Keratinocyte (primary cell): ENCODE data around the gene AKR1C2. TPM values are rescaled to one million over a fixed set of nuclear protein-coding genes. Genes with fewer than 3 reads are reported as not detected.

ENCODE experiments used
- DNase-seq: peaks from one replicate; pipeline ENCODE4 v3.0.0-alpha.2; 2011; ENCODE audit warnings: low read depth, missing footprints, low spot score
- FAIRE-seq: peaks from 2 replicates; lab custom pipeline; 2011; peaks lifted over from hg19 to GRCh38; lab: Jason Lieb, UNC
- H2AFZ ChIP-seq: 2 replicates; pipeline ENCODE4 v1.6.0; 2012; ENCODE audit warnings: low read length, control low read depth, inconsistent platforms; ENCODE audit not compliant: control insufficient read depth
- H3K27ac ChIP-seq: 2 replicates; pipeline ENCODE4 v1.5.1; 2011; ENCODE audit warnings: low read length; ENCODE audit not compliant: control insufficient read depth, insufficient read depth
- H3K27me3 ChIP-seq: 3 replicates; pipeline ENCODE4 v1.6.0; 2011; ENCODE audit warnings: low read length; ENCODE audit not compliant: control insufficient read depth, insufficient read depth; ENCODE audit errors: extremely low read depth
- H3K36me3 ChIP-seq, 2 experiments: 2 replicates in 1 of 2; 3 replicates in 1 of 2; pipeline ENCODE4 v1.5.1; 2011; ENCODE audit warnings: low read length in 2 of 2, mild to moderate bottlenecking in 1 of 2; ENCODE audit not compliant: control insufficient read depth in 2 of 2, insufficient read depth in 2 of 2; ENCODE audit errors: extremely low read depth in 1 of 2
- H3K4me1 ChIP-seq: 3 replicates; pipeline ENCODE4 v1.5.1; 2011; ENCODE audit warnings: low read length; ENCODE audit not compliant: control insufficient read depth, insufficient read depth; ENCODE audit errors: extremely low read depth
- H3K4me2 ChIP-seq: 3 replicates; pipeline ENCODE4 v1.6.0; 2011; ENCODE audit warnings: low read depth, low read length; ENCODE audit not compliant: control insufficient read depth, insufficient read depth; ENCODE audit errors: extremely low read depth
- H3K4me3 ChIP-seq, 3 experiments: fragments of 200-600 bp in 1 of 3; sonication (generic) in 1 of 3; 2 replicates in 2 of 3; 3 replicates in 1 of 3; pipeline ENCODE4 v1.5.1; 2011 to 2016; ENCODE audit warnings: low read length in 3 of 3, mild to moderate bottlenecking in 3 of 3, control low read depth in 2 of 3, inconsistent platforms in 1 of 3, low read depth in 1 of 3, mixed read lengths in 1 of 3, mixed run types in 1 of 3, moderate library complexity in 1 of 3; ENCODE audit not compliant: control insufficient read depth in 2 of 3, insufficient read depth in 2 of 3; ENCODE audit errors: extremely low read depth in 1 of 3
- H3K79me2 ChIP-seq: 2 replicates; pipeline ENCODE4 v1.6.0; 2012; ENCODE audit warnings: low read length; ENCODE audit not compliant: control insufficient read depth, insufficient read depth
- H3K9ac ChIP-seq: 3 replicates; pipeline ENCODE4 v1.6.0; 2011; ENCODE audit warnings: low read length; ENCODE audit not compliant: control insufficient read depth, insufficient read depth; ENCODE audit errors: extremely low read depth
- H3K9me1 ChIP-seq: 3 replicates; pipeline ENCODE4 v1.6.0; 2011; ENCODE audit warnings: low read length; ENCODE audit not compliant: control insufficient read depth, insufficient read depth; ENCODE audit errors: extremely low read depth
- H3K9me3 ChIP-seq: 2 replicates; pipeline ENCODE4 v1.5.1; 2012; ENCODE audit warnings: low read depth, low read length; ENCODE audit not compliant: control insufficient read depth
- H4K20me1 ChIP-seq: 3 replicates; pipeline ENCODE4 v1.6.0; 2011; ENCODE audit warnings: low read length; ENCODE audit not compliant: control insufficient read depth, insufficient read depth; ENCODE audit errors: extremely low read depth
- EZH2 ChIP-seq: IDR thresholded peaks from one replicate; pipeline ENCODE4 v1.6.1; 2012; ENCODE audit warnings: inconsistent platforms, mild to moderate bottlenecking, low read length, moderate library complexity
- dilution Hi-C: fragments of 300-500 bp; cut with MboI; formaldehyde crosslinking; loops from one replicate; pipeline ENCODE4 v1.7.0; 2020; ENCODE audit warnings: low sequenced_read_pairs; ENCODE audit not compliant: extremely low pct_ligation_motif_present
- polyA plus RNA-seq, 5 experiments: library from polyadenylated mRNA; depleted of rRNA in 3 of 5; stranded (reverse) in 3 of 5; stranded (forward) in 1 of 5; unstranded in 1 of 5; fragments of >200 nt; gene quantifications; 1 replicate in 1 of 5; 2 replicates in 3 of 5; 3 replicates in 1 of 5; pipeline versions ENCODE4 v1.2.1 to v1.2.3, GENCODE V29; 2011 to 2012; ENCODE audit warnings: missing spikeins in 2 of 5, low read depth in 1 of 5, low replicate concordance in 1 of 5
- TF ChIP-seq, protein P1 (sequence below), 3 experiments: IDR thresholded peaks in 1 of 3; conservative IDR thresholded peaks in 1 of 3; optimal IDR thresholded peaks in 1 of 3; 2 replicates in 2 of 3; 3 replicates in 1 of 3; pipeline versions ENCODE3 to v1.5.1; 2011; ENCODE audit warnings: low read length in 3 of 3, mild to moderate bottlenecking in 3 of 3, moderate library complexity in 2 of 3, control low read depth in 1 of 3, inconsistent platforms in 1 of 3; ENCODE audit not compliant: insufficient read depth in 2 of 3; ENCODE audit errors: extremely low read depth in 1 of 3

The AKR1C2 gene
- polyA plus RNA-seq, 1 donor (not counting 4 experiments of a cell fraction or from before 2014, with no cell fraction given) = 66.0 TPM

- no peaks in the 10 kb centered on the region for H4K20me1 ChIP-seq
- H3K36me3 ChIP-seq = no peaks in the 10 kb centered on the region
- peaks cover 20% of the 10 kb centered on the region for H3K4me1 ChIP-seq
- dilution Hi-C loops = no loop called here
- no peaks in the 10 kb centered on the region for H3K9me3 ChIP-seq
- H3K4me2 ChIP-seq = peak overlapping the region; percentile 23
- H3K27me3 ChIP-seq = no peaks in the 10 kb centered on the region
- H3K27ac ChIP-seq = peak overlapping the region; percentile 65
- FAIRE-seq (no peak), DNase-seq (peak; percentile 62)
- no peaks in the 10 kb centered on the region for H3K79me2 ChIP-seq
- no peak overlapping the region for H3K4me3 ChIP-seq
- TF ChIP-seq EZH2 = no peak
- TF ChIP-seq, protein P1, sequence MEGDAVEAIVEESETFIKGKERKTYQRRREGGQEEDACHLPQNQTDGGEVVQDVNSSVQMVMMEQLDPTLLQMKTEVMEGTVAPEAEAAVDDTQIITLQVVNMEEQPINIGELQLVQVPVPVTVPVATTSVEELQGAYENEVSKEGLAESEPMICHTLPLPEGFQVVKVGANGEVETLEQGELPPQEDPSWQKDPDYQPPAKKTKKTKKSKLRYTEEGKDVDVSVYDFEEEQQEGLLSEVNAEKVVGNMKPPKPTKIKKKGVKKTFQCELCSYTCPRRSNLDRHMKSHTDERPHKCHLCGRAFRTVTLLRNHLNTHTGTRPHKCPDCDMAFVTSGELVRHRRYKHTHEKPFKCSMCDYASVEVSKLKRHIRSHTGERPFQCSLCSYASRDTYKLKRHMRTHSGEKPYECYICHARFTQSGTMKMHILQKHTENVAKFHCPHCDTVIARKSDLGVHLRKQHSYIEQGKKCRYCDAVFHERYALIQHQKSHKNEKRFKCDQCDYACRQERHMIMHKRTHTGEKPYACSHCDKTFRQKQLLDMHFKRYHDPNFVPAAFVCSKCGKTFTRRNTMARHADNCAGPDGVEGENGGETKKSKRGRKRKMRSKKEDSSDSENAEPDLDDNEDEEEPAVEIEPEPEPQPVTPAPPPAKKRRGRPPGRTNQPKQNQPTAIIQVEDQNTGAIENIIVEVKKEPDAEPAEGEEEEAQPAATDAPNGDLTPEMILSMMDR (optimal IDR thresholded peaks at IDR 0.05 in 1 of 3, IDR thresholded peaks at IDR 0.05 in 1 of 3, conservative IDR thresholded peaks at IDR 0.05 in 1 of 3; ENCODE audit: extremely low read depth in 1 of 3, insufficient read depth in 2 of 3, low read length in 3 of 3) = no peak
- H3K9me1 ChIP-seq = no peaks in the 10 kb centered on the region
- no peak overlapping the region for H2AFZ ChIP-seq
- H3K9ac ChIP-seq = no peak overlapping the region
These were observed 55.7 kb downstream of the AKR1C2 start for GRCh38 chr10:4947635-4948596.

GRCh38 chr10:4947039-4947634, 56.5 kb downstream of the AKR1C2 start:
- H3K9me3 ChIP-seq = no peaks in the 10 kb centered on the region
- H3K27ac ChIP-seq = peak overlapping the region; percentile 65
- FAIRE-seq (no peak), DNase-seq (no peak)
- no peak overlapping the region for H3K4me3 ChIP-seq
- no peaks in the 10 kb centered on the region for H3K9me1 ChIP-seq
- TF ChIP-seq, protein P1 (optimal IDR thresholded peaks at IDR 0.05 in 1 of 3, IDR thresholded peaks at IDR 0.05 in 1 of 3, conservative IDR thresholded peaks at IDR 0.05 in 1 of 3; ENCODE audit: extremely low read depth in 1 of 3, insufficient read depth in 2 of 3, low read length in 3 of 3) = no peak
- no peak for TF ChIP-seq EZH2
- H3K27me3 ChIP-seq = no peaks in the 10 kb centered on the region
- H4K20me1 ChIP-seq = no peaks in the 10 kb centered on the region
- H2AFZ ChIP-seq = no peak overlapping the region
- H3K79me2 ChIP-seq = no peaks in the 10 kb centered on the region
- dilution Hi-C loops = no loop called here
- peak overlapping the region; percentile 23 for H3K4me2 ChIP-seq
- peaks cover 28% of the 10 kb centered on the region for H3K4me1 ChIP-seq
- H3K9ac ChIP-seq = no peak overlapping the region
- H3K36me3 ChIP-seq = no peaks in the 10 kb centered on the region
